ENCODE results near the gene PRDX3.
"Not testable (repeated sequence)": the region's sequence is repeated elsewhere in the genome, so short reads cannot be mapped to it uniquely, and the experiment has no call there.

PRDX3 gene

DNA sequence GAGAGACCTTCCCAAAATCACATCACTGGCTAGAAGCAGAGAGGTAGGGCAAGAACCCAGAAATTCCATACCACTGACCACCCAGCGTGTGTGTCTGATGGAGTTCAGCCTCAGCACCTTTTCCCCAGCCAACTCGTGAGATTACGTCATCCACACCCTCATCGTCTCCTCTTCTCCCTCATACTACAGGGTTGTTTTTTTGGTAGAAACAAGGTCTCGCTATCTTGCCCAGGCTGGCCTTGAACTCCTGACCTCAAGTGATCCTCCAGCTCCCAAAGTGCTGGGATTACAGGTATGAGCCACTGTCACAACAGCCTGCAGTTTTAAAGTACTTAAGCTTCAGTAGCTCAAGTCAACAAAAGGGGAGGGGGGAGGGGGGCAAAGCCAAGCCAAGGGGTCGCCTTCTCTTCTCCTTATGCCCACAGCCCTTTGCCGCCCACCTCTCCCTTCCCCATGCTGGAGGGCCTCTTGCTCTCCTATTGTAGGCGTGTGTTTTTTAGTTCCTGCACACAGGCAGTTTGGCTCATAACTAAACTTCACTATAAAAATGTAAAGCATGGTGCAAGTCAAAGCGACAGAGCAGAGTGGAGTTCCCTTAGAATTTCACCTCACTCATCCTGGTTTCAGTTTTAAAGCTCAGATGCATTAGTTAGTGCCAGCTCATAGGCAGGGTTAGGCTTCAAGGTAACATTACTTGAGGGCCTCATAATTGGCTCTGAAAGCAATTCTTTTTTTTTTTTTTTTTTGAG is 5.2 kb upstream of the PRDX3 start:
- DNase-seq (ENCODE audit: low read depth), result no peak
- TF ChIP-seq MYC (IDR thresholded peaks at IDR 0.05; ENCODE audit: low read depth, low read length) (no peak), MAX (IDR thresholded peaks at IDR 0.05; ENCODE audit: low read depth, low read length) (no peak), CTCF (IDR thresholded peaks at IDR 0.05; ENCODE audit: low read depth, low read length) (no peak), POLR2A (IDR thresholded peaks at IDR 0.05; ENCODE audit: extremely low read depth, insufficient read length) (no peak)
- H3K4me3 ChIP-seq (ENCODE audit: low read depth, low read length), result no peak overlapping the region

DNA sequence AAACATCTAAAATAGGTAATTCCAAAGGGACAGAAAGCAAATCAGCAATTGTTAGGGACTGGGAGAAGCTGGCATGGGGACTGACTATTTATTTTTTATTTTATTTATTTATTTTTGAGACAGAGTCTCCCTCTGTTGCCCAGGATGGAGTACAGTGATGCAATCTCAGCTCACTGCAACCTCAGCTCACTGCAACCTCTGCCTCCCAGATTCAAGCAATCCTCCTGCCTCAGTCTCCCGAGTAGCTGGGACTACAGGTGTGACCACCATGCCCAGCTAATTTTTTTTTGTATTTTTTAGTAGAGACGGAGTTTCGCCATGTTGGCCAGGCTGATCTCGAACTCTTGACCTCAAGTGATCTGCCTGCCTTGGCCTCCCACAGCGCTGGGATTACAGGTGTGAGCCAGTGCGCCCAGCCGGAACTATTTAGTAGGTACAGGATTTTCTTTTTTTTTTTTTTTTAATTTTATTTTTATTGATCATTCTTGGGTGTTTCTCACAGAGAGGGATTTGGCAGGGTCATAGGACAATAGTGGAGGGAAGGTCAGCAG is 2.3 kb upstream of the PRDX3 start:
- not testable (repeated sequence) for DNase-seq (ENCODE audit: low read depth); H3K4me3 ChIP-seq (ENCODE audit: low read depth, low read length)

GRCh38 chr10:119177708-119178371 is 772 bp downstream of the PRDX3 start:
- TF ChIP-seq MYC (IDR thresholded peaks at IDR 0.05; ENCODE audit: low read depth, low read length) (no peak), POLR2A (IDR thresholded peaks at IDR 0.05; ENCODE audit: extremely low read depth, insufficient read length) (no peak), CTCF (IDR thresholded peaks at IDR 0.05; ENCODE audit: low read depth, low read length) (no peak), MAX (IDR thresholded peaks at IDR 0.05; ENCODE audit: low read depth, low read length) (no peak)
- peak overlapping the region; percentile 100 for H3K4me3 ChIP-seq (ENCODE audit: low read depth, low read length)

GRCh38 chr10:119176166-119176565 is 2.4 kb downstream of the PRDX3 start:
- TF ChIP-seq MYC (IDR thresholded peaks at IDR 0.05; ENCODE audit: low read depth, low read length) (no peak), MAX (IDR thresholded peaks at IDR 0.05; ENCODE audit: low read depth, low read length) (no peak), CTCF (IDR thresholded peaks at IDR 0.05; ENCODE audit: low read depth, low read length) (no peak), POLR2A (IDR thresholded peaks at IDR 0.05; ENCODE audit: extremely low read depth, insufficient read length) (no peak)
- peak overlapping the region; percentile 100 for H3K4me3 ChIP-seq (ENCODE audit: low read depth, low read length)
- peak; percentile 34 for DNase-seq (ENCODE audit: low read depth)

More at GRCh38 chr10:119177708-119178371, 772 bp downstream of the PRDX3 start:
- no peak for DNase-seq (ENCODE audit: low read depth)

- DNase-seq (ENCODE audit: low read depth), result no peak
- TF ChIP-seq MYC (IDR thresholded peaks at IDR 0.05; ENCODE audit: low read depth, low read length) (no peak), MAX (IDR thresholded peaks at IDR 0.05; ENCODE audit: low read depth, low read length) (no peak), POLR2A (IDR thresholded peaks at IDR 0.05; ENCODE audit: extremely low read depth, insufficient read length) (no peak), CTCF (IDR thresholded peaks at IDR 0.05; ENCODE audit: low read depth, low read length) (no peak)
- H3K4me3 ChIP-seq (ENCODE audit: low read depth, low read length), result no peak overlapping the region
Observed at GRCh38 chr10:119174109-119174508, 4.5 kb downstream of the PRDX3 start.

DNA sequence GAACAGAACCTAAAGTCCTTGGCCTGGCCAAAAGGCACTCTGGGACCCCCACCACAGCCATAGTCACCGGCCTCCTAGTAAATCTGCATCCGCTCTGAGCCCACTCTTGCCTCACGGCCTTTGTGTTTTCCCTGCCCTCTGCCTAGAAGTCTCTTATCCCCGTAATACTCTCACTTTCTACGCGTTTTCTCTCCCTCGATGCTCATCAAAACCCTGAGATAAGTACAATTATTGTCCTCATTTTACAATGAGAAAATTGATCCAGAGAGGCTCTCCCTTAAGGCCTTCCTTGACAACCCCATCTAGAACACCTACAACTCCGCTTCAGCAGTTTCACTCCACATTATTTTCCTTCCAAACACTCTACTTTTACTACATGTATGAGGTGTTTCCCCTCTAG is 11.6 kb downstream of the PRDX3 start:
- no peak overlapping the region for H3K4me3 ChIP-seq (ENCODE audit: low read depth, low read length)
- DNase-seq (ENCODE audit: low read depth), result no peak
- TF ChIP-seq MYC (IDR thresholded peaks at IDR 0.05; ENCODE audit: low read depth, low read length) (no peak), MAX (IDR thresholded peaks at IDR 0.05; ENCODE audit: low read depth, low read length) (no peak), CTCF (IDR thresholded peaks at IDR 0.05; ENCODE audit: low read depth, low read length) (no peak), POLR2A (IDR thresholded peaks at IDR 0.05; ENCODE audit: extremely low read depth, insufficient read length) (no peak)
